Testis (tissue), 3 donors: ENCODE results near the gene FOXL2NB. TPM values are rescaled to one million over a fixed set of nuclear protein-coding genes. Genes with fewer than 3 reads are reported as not detected.
A peak's percentile ranks its signal among the peaks of the same experiment; 100 is the strongest.

ENCODE experiments used
- DNase-seq: peaks from one replicate; pipeline ENCODE4 v3.0.0-alpha.2; 2019
- H3K27ac ChIP-seq, 2 donors: fragments of 200-600 bp; sonication (generic); one replicate each; pipeline ENCODE4 v1.5.1; 2019
- H3K27me3 ChIP-seq: fragments of 200-600 bp; sonication (generic); one replicate; pipeline ENCODE4 v1.5.1; 2019
- H3K36me3 ChIP-seq: fragments of 200-600 bp; sonication (generic); one replicate; pipeline ENCODE4 v1.5.1; 2017; ENCODE audit warnings: low read depth; ENCODE audit errors: missing control alignments
- H3K4me1 ChIP-seq: fragments of 200-600 bp; sonication (generic); one replicate; pipeline ENCODE4 v1.5.1; 2019
- H3K4me3 ChIP-seq, 2 donors: fragments of 200-600 bp; sonication (generic); one replicate each; pipeline ENCODE4 v1.5.1; 2017 to 2019
- H3K9me3 ChIP-seq: fragments of 200-600 bp; sonication (generic); one replicate; pipeline ENCODE4 v1.5.1; 2017
- POLR2A ChIP-seq: fragments of 450-650 bp; IDR thresholded peaks from one replicate; pipeline ENCODE4 v1.6.1; 2017; ENCODE audit warnings: antibody characterized with exemption, mild to moderate bottlenecking, moderate library complexity
- whole genome bisulfite sequencing, 2 donors: methylation state at CpG; one replicate each; pipeline ENCODE4 v1.1.5; 2018; 5-methylcytosine and 5-hydroxymethylcytosine counted together
- intact Hi-C: fragments of 100-400 bp; cut with DNase I; formaldehyde crosslinking; loops from one replicate; pipeline ENCODE4 v1.15.1; 2023; ENCODE audit warnings: low total_unique reads
- polyA plus RNA-seq: library from polyadenylated mRNA; stranded (reverse); fragments of 350-450 nt; fragmentation: Illumina TruSeq; extraction: RNeasy Lipid Tissue Mini Kit (QIAGEN cat#74804); gene quantifications from one replicate; pipeline ENCODE4 v1.2.3, GENCODE V29; 2014; ENCODE audit warnings: low read depth, low replicate concordance; ENCODE audit not compliant: insufficient read depth
- total RNA-seq, 2 donors: library from RNA; depleted of rRNA; stranded (reverse); fragments of >200 nt; gene quantifications; one replicate each; pipeline ENCODE4 v1.2.3, GENCODE V29; 2016
- TF ChIP-seq, protein P1 (sequence below), 3 experiments: fragments of 450-650 bp in 2 of 3; fragments of 200-600 bp in 1 of 3; sonication (generic) in 1 of 3; IDR thresholded peaks; one replicate each; pipeline ENCODE4 v1.5.1; 2016 to 2019; ENCODE audit warnings: antibody characterized with exemption in 3 of 3, mild to moderate bottlenecking in 2 of 3, moderate library complexity in 1 of 3

Gene FOXL2NB
- total and polyA plus RNA-seq, 3 donors from 2014 or later: 2.3 to 2.8 (median 2.7) TPM

DNA sequence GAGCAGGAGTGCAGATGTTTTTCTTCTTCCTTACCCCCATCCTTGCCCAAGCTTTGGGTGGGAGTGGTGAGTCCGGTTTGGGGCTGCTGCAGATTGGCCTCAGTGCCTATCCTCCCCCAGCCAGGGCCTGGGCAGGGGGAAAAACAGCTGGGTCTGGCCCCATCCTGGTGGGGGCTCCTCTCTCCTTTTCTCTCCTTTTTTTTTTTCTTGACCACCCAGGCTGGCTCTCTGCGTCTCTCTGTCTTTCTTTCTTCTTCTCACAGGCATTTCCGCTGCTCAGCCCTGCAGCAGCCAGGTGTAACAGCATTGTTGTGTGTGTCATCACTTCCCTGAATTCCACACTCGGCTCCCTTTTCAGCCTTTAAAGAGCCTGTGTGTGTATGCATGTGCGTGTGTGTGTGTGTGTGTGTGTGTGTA, 2.0 kb downstream of the FOXL2NB start:
- TF ChIP-seq POLR2A: no peak
- TF ChIP-seq, protein P1, sequence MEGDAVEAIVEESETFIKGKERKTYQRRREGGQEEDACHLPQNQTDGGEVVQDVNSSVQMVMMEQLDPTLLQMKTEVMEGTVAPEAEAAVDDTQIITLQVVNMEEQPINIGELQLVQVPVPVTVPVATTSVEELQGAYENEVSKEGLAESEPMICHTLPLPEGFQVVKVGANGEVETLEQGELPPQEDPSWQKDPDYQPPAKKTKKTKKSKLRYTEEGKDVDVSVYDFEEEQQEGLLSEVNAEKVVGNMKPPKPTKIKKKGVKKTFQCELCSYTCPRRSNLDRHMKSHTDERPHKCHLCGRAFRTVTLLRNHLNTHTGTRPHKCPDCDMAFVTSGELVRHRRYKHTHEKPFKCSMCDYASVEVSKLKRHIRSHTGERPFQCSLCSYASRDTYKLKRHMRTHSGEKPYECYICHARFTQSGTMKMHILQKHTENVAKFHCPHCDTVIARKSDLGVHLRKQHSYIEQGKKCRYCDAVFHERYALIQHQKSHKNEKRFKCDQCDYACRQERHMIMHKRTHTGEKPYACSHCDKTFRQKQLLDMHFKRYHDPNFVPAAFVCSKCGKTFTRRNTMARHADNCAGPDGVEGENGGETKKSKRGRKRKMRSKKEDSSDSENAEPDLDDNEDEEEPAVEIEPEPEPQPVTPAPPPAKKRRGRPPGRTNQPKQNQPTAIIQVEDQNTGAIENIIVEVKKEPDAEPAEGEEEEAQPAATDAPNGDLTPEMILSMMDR (IDR thresholded peaks at IDR 0.05): no peak
- Histone ChIP-seq H3K4me1 (peaks cover 25% of the 10 kb centered on the region), H3K27me3 (no peaks in the 10 kb centered on the region), H3K9me3 (no peaks in the 10 kb centered on the region), H3K27ac (no peak overlapping the region), H3K4me3 (no peak overlapping the region), H3K36me3 (no peaks in the 10 kb centered on the region)
- WGBS, 2 donors: 47 to 63% methylated on average over 4 to 5 of the region's 5 CpGs
- intact Hi-C loops: no loop called here
- no peak for DNase-seq

GRCh38 chr3:138949445-138950005, 2.5 kb downstream of the FOXL2NB start:
- peak overlapping the region in 1 of 2 donors; percentile 46 for H3K4me3 ChIP-seq
- intact Hi-C loops: no loop called here
- TF ChIP-seq POLR2A: no peak
- TF ChIP-seq, protein P1 (IDR thresholded peaks at IDR 0.05): no peak
- H3K27me3 ChIP-seq: no peaks in the 10 kb centered on the region
- H3K4me1 ChIP-seq: peaks cover 25% of the 10 kb centered on the region
- no peaks in the 10 kb centered on the region for H3K36me3 ChIP-seq
- no peaks in the 10 kb centered on the region for H3K9me3 ChIP-seq
- no peak for DNase-seq
- 8 to 11% methylated on average over 19 to 27 of the region's 27 CpGs for WGBS, 2 donors
- H3K27ac ChIP-seq: no peak overlapping the region

DNA sequence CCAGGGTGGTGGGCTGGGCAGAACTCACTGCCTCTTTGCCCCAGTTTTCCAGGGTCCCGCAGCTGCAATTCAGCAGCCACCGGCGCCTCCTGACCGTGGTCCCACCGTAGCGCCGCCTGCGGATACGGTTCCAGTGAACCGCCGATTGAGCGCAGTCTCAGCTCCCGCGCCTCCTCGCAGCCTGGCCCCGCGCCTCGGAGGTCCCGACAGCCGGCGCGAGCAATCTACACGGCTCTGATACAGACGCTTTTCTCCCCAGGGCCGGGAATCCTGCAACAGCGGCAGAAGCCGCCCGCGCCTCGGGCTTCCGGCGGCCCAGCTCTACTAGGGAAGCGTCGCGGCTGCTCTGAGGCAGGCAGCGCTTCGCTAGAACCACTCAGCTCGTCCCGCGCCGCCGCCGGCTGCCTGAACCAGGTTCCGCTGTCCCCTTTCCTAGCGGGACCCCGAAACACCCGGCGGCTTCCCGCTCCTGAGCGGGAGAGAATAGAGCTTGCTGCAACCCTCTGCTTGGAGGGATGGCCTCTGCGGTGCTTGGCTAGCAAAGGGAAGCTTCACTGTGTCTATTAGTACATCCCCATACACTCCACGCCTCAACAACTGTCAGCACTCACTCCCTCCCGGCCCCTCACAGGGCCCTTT, 3.1 kb downstream of the FOXL2NB start:
- peaks cover 25% of the 10 kb centered on the region for H3K4me1 ChIP-seq
- peak; percentile 21 for DNase-seq
- intact Hi-C loops: no loop called here
- TF ChIP-seq, protein P1 (IDR thresholded peaks at IDR 0.05): no peak
- no peak for TF ChIP-seq POLR2A
- no peaks in the 10 kb centered on the region for H3K36me3 ChIP-seq
- H3K4me3 ChIP-seq: peak overlapping the region in 1 of 2 donors; percentile 46
- no peak overlapping the region for H3K27ac ChIP-seq
- WGBS, 2 donors: 3% methylated on average over 3 to 50 of the region's 53 CpGs
- no peaks in the 10 kb centered on the region for H3K9me3 ChIP-seq
- H3K27me3 ChIP-seq: no peaks in the 10 kb centered on the region

DNA sequence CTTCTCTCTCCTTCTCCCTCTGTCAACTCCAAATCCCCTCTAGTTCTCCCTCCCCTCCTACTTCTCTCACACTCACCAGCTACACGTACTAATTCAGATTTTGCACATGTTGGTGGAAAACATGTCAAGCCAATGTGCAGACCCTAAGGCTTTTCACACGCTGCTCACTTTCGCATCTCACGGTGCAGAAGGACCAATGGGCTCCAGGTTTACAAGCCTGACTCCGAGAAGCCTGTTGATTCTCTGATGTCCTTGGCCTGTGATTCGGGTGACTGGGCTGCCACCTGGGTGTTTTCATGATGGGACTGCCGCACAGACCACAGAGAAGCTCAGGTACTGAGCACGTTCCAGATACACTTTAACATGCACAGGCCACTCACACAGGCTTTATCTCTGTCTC, 3.7 kb downstream of the FOXL2NB start:
- Histone ChIP-seq H3K4me3 (peak overlapping the region in 1 of 2 donors; percentile 46), H3K36me3 (no peaks in the 10 kb centered on the region), H3K27me3 (no peaks in the 10 kb centered on the region), H3K9me3 (no peaks in the 10 kb centered on the region), H3K4me1 (peaks cover 25% of the 10 kb centered on the region), H3K27ac (no peak overlapping the region)
- DNase-seq: no peak
- WGBS, 2 donors: 49 to 76% methylated on average over 6 to 8 of the region's 8 CpGs
- intact Hi-C loops: no loop called here
- no peak for TF ChIP-seq POLR2A
- TF ChIP-seq, protein P1 (IDR thresholded peaks at IDR 0.05): no peak
